ENCODE results near the gene PCP4L1.

PCP4L1 gene

GRCh38 chr1:161267321-161267720, 8.8 kb downstream of the PCP4L1 start:
- DNase-seq (ENCODE audit: low read depth), result no peak

GRCh38 chr1:161273402-161273801, 14.9 kb downstream of the PCP4L1 start:
- DNase-seq (ENCODE audit: low read depth), result no peak

- DNase-seq (ENCODE audit: low read depth), result no peak
These were observed 16.3 kb downstream of the PCP4L1 start for GRCh38 chr1:161274874-161275273.

- DNase-seq (ENCODE audit: low read depth), result no peak
These were observed 24.4 kb downstream of the PCP4L1 start for GRCh38 chr1:161282991-161283390.

- no peak for DNase-seq (ENCODE audit: low read depth)
These were observed 26.6 kb downstream of the PCP4L1 start for GRCh38 chr1:161285113-161285512.

- DNase-seq (ENCODE audit: low read depth), result no peak
These were observed 27.0 kb downstream of the PCP4L1 start for GRCh38 chr1:161285521-161285920.

- DNase-seq (ENCODE audit: low read depth), result no peak
These were observed 29.0 kb downstream of the PCP4L1 start for GRCh38 chr1:161287482-161288054.

- no peak for DNase-seq (ENCODE audit: low read depth)
These were observed 32.2 kb downstream of the PCP4L1 start for GRCh38 chr1:161290779-161291178.

- DNase-seq (ENCODE audit: low read depth), result no peak
These were observed 38.9 kb downstream of the PCP4L1 start for GRCh38 chr1:161297415-161297814.

- DNase-seq (ENCODE audit: low read depth), result no peak
These were observed 39.6 kb downstream of the PCP4L1 start for GRCh38 chr1:161298116-161298515.

- DNase-seq (ENCODE audit: low read depth), result no peak
These were observed 40.8 kb downstream of the PCP4L1 start for GRCh38 chr1:161299347-161299746.

- DNase-seq (ENCODE audit: low read depth), result no peak
These were observed 41.9 kb downstream of the PCP4L1 start for GRCh38 chr1:161300478-161300877.

- DNase-seq (ENCODE audit: low read depth), result no peak
These were observed 46.7 kb downstream of the PCP4L1 start for GRCh38 chr1:161304927-161305866.

- peak; percentile 78 for DNase-seq (ENCODE audit: low read depth)
These were observed 47.4 kb downstream of the PCP4L1 start for GRCh38 chr1:161305867-161306519.

- no peak for DNase-seq (ENCODE audit: low read depth)
These were observed 48.8 kb downstream of the PCP4L1 start for GRCh38 chr1:161307230-161307768.

GRCh38 chr1:161307892-161308638, 49.5 kb downstream of the PCP4L1 start:
- DNase-seq (ENCODE audit: low read depth), result no peak

GRCh38 chr1:161309868-161310267, 51.3 kb downstream of the PCP4L1 start, which contains the start of gene MPZ:
Gene MPZ, minus strand, starts transcription at chr1:161309968. Its CDS starts 63 bp downstream, at chr1:161309905.
- no peak for DNase-seq (ENCODE audit: low read depth)

GRCh38 chr1:161311595-161312181, 53.1 kb downstream of the PCP4L1 start:
- no peak for DNase-seq (ENCODE audit: low read depth)

GRCh38 chr1:161313554-161314200, 55.1 kb downstream of the PCP4L1 start:
- DNase-seq (ENCODE audit: low read depth), result no peak

GRCh38 chr1:161314201-161314981, 55.8 kb downstream of the PCP4L1 start, which contains the start of gene SDHC:
Gene SDHC, plus strand, starts transcription at chr1:161314381. Its CDS starts 25 bp downstream, at chr1:161314406.
- peak; percentile 84 for DNase-seq (ENCODE audit: low read depth)
